ENCODE data around the gene GLDC. TPM values are rescaled to one million over a fixed set of nuclear protein-coding genes. Genes with fewer than 3 reads are reported as not detected.

GLDC gene
- total and polyA plus RNA-seq, 2 donors (not counting 1 experiment from before 2014, with no cell fraction given) = 0.71 to 0.86 TPM

- 75% methylated on average over 11 of the region's 11 CpGs for WGBS (ENCODE audit: insufficient coverage)
- intact Hi-C loops (cut with micrococcal nuclease) = loop anchor here (5.0 kb wide), 1 partner anchor 38 kb away; no protein-coding TSS in a partner anchor
- DNase-seq (peak; percentile 46), ATAC-seq (ENCODE audit: low read depth) (peak; percentile 65)
- peaks cover 28 to 32% of the 10 kb centered on the region in 2 donors for H3K4me1 ChIP-seq (ENCODE audit: control insufficient read depth in 2 of 2, insufficient read depth in 2 of 2, low read length in 2 of 2)
- H3K9ac ChIP-seq (ENCODE audit: low read length) = no peak overlapping the region
- H2AFZ ChIP-seq (ENCODE audit: insufficient read depth, low read depth, low read length, poor library complexity, severe bottlenecking) = peak overlapping the region; percentile 0
- peak overlapping the region; percentile 6 for H3K4me2 ChIP-seq (replicated peaks; ENCODE audit: low read depth, low read length, poor library complexity, severe bottlenecking)
- POLR2A ChIA-PET = no interaction called here
- TF ChIP-seq EZH2 (IDR thresholded peaks at IDR 0.05; ENCODE audit: borderline replicate concordance, insufficient read depth, low read depth, low read length, poor library complexity, severe bottlenecking) (no peak), CTCF (IDR thresholded peaks at IDR 0.05) (no peak)
- H3K36me3 ChIP-seq (replicated peaks in 1 of 2; ENCODE audit: control extremely low read depth in 1 of 2, control insufficient read depth in 1 of 2, extremely low read depth in 1 of 2, insufficient read depth in 2 of 2, low read length in 1 of 2) = no peaks in the 10 kb centered on the region
- peaks cover 0 to 3% (median 0%) of the 10 kb centered on the region in 4 experiments for H3K27me3 ChIP-seq (replicated peaks in 1 of 4; ENCODE audit: control extremely low read depth in 1 of 4, control insufficient read depth in 3 of 4, insufficient read depth in 4 of 4, low read length in 3 of 4)
- H3K4me3 ChIP-seq (ENCODE audit: control extremely low read depth in 1 of 5, extremely low read depth in 1 of 5, insufficient read depth in 1 of 5, low read depth in 2 of 5, low read length in 4 of 5) = no peak overlapping the region
- H4K20me1 ChIP-seq (ENCODE audit: control insufficient read depth, insufficient read depth, low read length, poor library complexity, severe bottlenecking) = no peaks in the 10 kb centered on the region
- Mint-ChIP-seq H3K4me3 (peak overlapping the region; percentile 30), H3K27ac (no peak overlapping the region), H3K4me1 (peaks cover 33% of the 10 kb centered on the region), H3K27me3 (peaks cover 7% of the 10 kb centered on the region), H3K9me3 (ENCODE audit: insufficient read depth) (no peaks in the 10 kb centered on the region)
- H3K27ac ChIP-seq (ENCODE audit: low read length in 2 of 2) = no peak overlapping the region
- CTCF ChIA-PET = interaction anchor here (1.1 kb wide), 1 partner anchor 37 kb away, joined by 4 read pairs; no protein-coding TSS in a partner anchor
- no peaks in the 10 kb centered on the region for H3K79me2 ChIP-seq (ENCODE audit: control insufficient read depth, insufficient read depth, low read length)
- H3K9me3 ChIP-seq (ENCODE audit: control extremely low read depth in 1 of 3, control insufficient read depth in 2 of 3, insufficient read depth in 1 of 3, low read length in 2 of 3) = no peaks in the 10 kb centered on the region
These were observed 14.9 kb downstream of the GLDC start for GRCh38 chr9:6630502-6631206.

- no peaks in the 10 kb centered on the region for H3K36me3 ChIP-seq (replicated peaks in 1 of 2; ENCODE audit: control extremely low read depth in 1 of 2, control insufficient read depth in 1 of 2, extremely low read depth in 1 of 2, insufficient read depth in 2 of 2, low read length in 1 of 2)
- POLR2A ChIA-PET = no interaction called here
- Mint-ChIP-seq H3K27ac (no peak overlapping the region), H3K9me3 (ENCODE audit: insufficient read depth) (no peaks in the 10 kb centered on the region), H3K27me3 (peaks cover 3% of the 10 kb centered on the region), H3K4me3 (no peak overlapping the region), H3K4me1 (peaks cover 33% of the 10 kb centered on the region)
- H3K27ac ChIP-seq (ENCODE audit: low read length in 2 of 2) = no peak overlapping the region
- H3K4me3 ChIP-seq (ENCODE audit: control extremely low read depth in 1 of 5, extremely low read depth in 1 of 5, insufficient read depth in 1 of 5, low read depth in 2 of 5, low read length in 4 of 5) = no peak overlapping the region
- no peaks in the 10 kb centered on the region for H3K9me3 ChIP-seq (ENCODE audit: control extremely low read depth in 1 of 3, control insufficient read depth in 2 of 3, insufficient read depth in 1 of 3, low read length in 2 of 3)
- no peak overlapping the region for H2AFZ ChIP-seq (ENCODE audit: insufficient read depth, low read depth, low read length, poor library complexity, severe bottlenecking)
- peaks cover 28 to 32% of the 10 kb centered on the region in 2 donors for H3K4me1 ChIP-seq (ENCODE audit: control insufficient read depth in 2 of 2, insufficient read depth in 2 of 2, low read length in 2 of 2)
- 93% methylated on average over 2 of the region's 2 CpGs for WGBS (ENCODE audit: insufficient coverage)
- intact Hi-C loops (cut with micrococcal nuclease) = no loop called here
- H3K27me3 ChIP-seq (replicated peaks in 1 of 4; ENCODE audit: control extremely low read depth in 1 of 4, control insufficient read depth in 3 of 4, insufficient read depth in 4 of 4, low read length in 3 of 4) = peaks cover 0 to 4% (median 1%) of the 10 kb centered on the region in 4 experiments
- DNase-seq (no peak), ATAC-seq (ENCODE audit: low read depth) (no peak)
- H4K20me1 ChIP-seq (ENCODE audit: control insufficient read depth, insufficient read depth, low read length, poor library complexity, severe bottlenecking) = no peaks in the 10 kb centered on the region
- TF ChIP-seq EZH2 (IDR thresholded peaks at IDR 0.05; ENCODE audit: borderline replicate concordance, insufficient read depth, low read depth, low read length, poor library complexity, severe bottlenecking) (no peak), CTCF (IDR thresholded peaks at IDR 0.05) (no peak)
- no peak overlapping the region for H3K9ac ChIP-seq (ENCODE audit: low read length)
- no peak overlapping the region for H3K4me2 ChIP-seq (replicated peaks; ENCODE audit: low read depth, low read length, poor library complexity, severe bottlenecking)
- CTCF ChIA-PET = no interaction called here
- no peaks in the 10 kb centered on the region for H3K79me2 ChIP-seq (ENCODE audit: control insufficient read depth, insufficient read depth, low read length)
These were observed 16.8 kb downstream of the GLDC start for GRCh38 chr9:6628704-6629103.

Measured in B cell (primary cell).